Smooth muscle cell (in vitro differentiated cells): ENCODE measurements around the gene OPRL1. TPM values are rescaled to one million over a fixed set of nuclear protein-coding genes. Genes with fewer than 3 reads are reported as not detected.

Source experiments
- DNase-seq: peaks from one replicate; lab custom pipeline; 2025; ENCODE audit not compliant: unreplicated experiment; lab: John Stamatoyannopoulos, UW
- H2AFZ ChIP-seq: fragments of 200-600 bp; sonication (generic); 2 replicates; pipeline ENCODE4 v1.6.0; 2016; ENCODE audit warnings: antibody characterized with exemption, low read depth, mild to moderate bottlenecking
- H3F3A ChIP-seq: fragments of 200-600 bp; sonication (generic); 2 replicates; pipeline ENCODE4 v1.6.0; 2017; ENCODE audit warnings: antibody characterized with exemption, low read depth
- H3K27ac ChIP-seq: fragments of 200-600 bp; sonication (generic); 2 replicates; pipeline ENCODE4 v1.5.1; 2016; ENCODE audit warnings: low read depth, mild to moderate bottlenecking
- H3K27me3 ChIP-seq: fragments of 200-600 bp; sonication (generic); 2 replicates; pipeline ENCODE4 v1.6.1; 2016; ENCODE audit warnings: low read depth, mild to moderate bottlenecking
- H3K36me3 ChIP-seq: fragments of 200-600 bp; sonication (generic); 2 replicates; pipeline ENCODE4 v1.5.1; 2016; ENCODE audit warnings: low read depth
- H3K4me1 ChIP-seq: fragments of 200-600 bp; sonication (generic); 2 replicates; pipeline ENCODE4 v1.5.1; 2016; ENCODE audit warnings: low read depth
- H3K4me2 ChIP-seq: fragments of 200-600 bp; sonication (generic); 2 replicates; pipeline ENCODE4 v1.6.0; 2016; ENCODE audit warnings: mild to moderate bottlenecking
- H3K4me3 ChIP-seq: fragments of 200-600 bp; sonication (generic); 2 replicates; pipeline ENCODE4 v1.5.1; 2016; ENCODE audit warnings: mild to moderate bottlenecking
- H3K79me2 ChIP-seq: fragments of 200-600 bp; sonication (generic); 2 replicates; pipeline ENCODE4 v1.6.0; 2016; ENCODE audit warnings: low read depth, mild to moderate bottlenecking
- H3K9ac ChIP-seq: fragments of 200-600 bp; sonication (generic); 2 replicates; pipeline ENCODE4 v1.6.0; 2016; ENCODE audit warnings: low read depth
- H3K9me3 ChIP-seq: fragments of 200-600 bp; sonication (generic); replicated peaks from 2 replicates; pipeline ENCODE4 v1.5.1; 2016; ENCODE audit warnings: low read depth
- H4K20me1 ChIP-seq: fragments of 200-600 bp; sonication (generic); 2 replicates; pipeline ENCODE4 v1.6.0; 2016; ENCODE audit warnings: low read depth
- CTCF ChIP-seq: fragments of 200-600 bp; sonication (generic); IDR thresholded peaks from 2 replicates; pipeline ENCODE4 v1.5.1; 2017; ENCODE audit warnings: borderline replicate concordance, mild to moderate bottlenecking, antibody characterized with exemption; ENCODE audit not compliant: insufficient read depth, poor library complexity, severe bottlenecking
- WGBS: methylation state at CpG from one replicate; pipeline ENCODE4 v1.1.7; 2016; ENCODE audit warnings: low lambda C conversion rate; 5-methylcytosine and 5-hydroxymethylcytosine counted together
- polyA plus RNA-seq: library from polyadenylated mRNA; unstranded; fragments of >200 nt; fragmentation: Nextera tagmentation; extraction: Ambion mirVana; gene quantifications from 2 replicates; pipeline ENCODE4 v1.2.1, GENCODE V29; 2016
- total RNA-seq: library from RNA; depleted of rRNA; stranded (reverse); fragments of >200 nt; gene quantifications from 2 replicates; pipeline ENCODE4 v1.2.3, GENCODE V29; 2014

OPRL1 gene
- total and polyA plus RNA-seq, 2 experiments from 2014 or later = 3.1 to 6.4 TPM

GRCh38 chr20:64111841-64112641 lies 32.2 kb downstream of the OPRL1 start:
- H2AFZ ChIP-seq = no peak overlapping the region
- no peak for DNase-seq
- 64% methylated on average over 16 of the region's 19 CpGs for WGBS
- H3K9me3 ChIP-seq = no peaks in the 10 kb centered on the region
- no peak overlapping the region for H3K27ac ChIP-seq
- H3K9ac ChIP-seq = no peak overlapping the region
- TF ChIP-seq CTCF = no peak
- no peaks in the 10 kb centered on the region for H3K36me3 ChIP-seq
- H3K4me1 ChIP-seq = no peaks in the 10 kb centered on the region
- H4K20me1 ChIP-seq = no peaks in the 10 kb centered on the region
- H3K27me3 ChIP-seq = no peaks in the 10 kb centered on the region
- no peak overlapping the region for H3K4me2 ChIP-seq
- H3F3A ChIP-seq = no peaks in the 10 kb centered on the region
- no peak overlapping the region for H3K4me3 ChIP-seq
- H3K79me2 ChIP-seq = no peaks in the 10 kb centered on the region

GRCh38 chr20:64112691-64113443 lies 33.0 kb downstream of the OPRL1 start:
- no peaks in the 10 kb centered on the region for H3K27me3 ChIP-seq
- H3K4me2 ChIP-seq = no peak overlapping the region
- H3K4me1 ChIP-seq = no peaks in the 10 kb centered on the region
- H3F3A ChIP-seq = no peaks in the 10 kb centered on the region
- H3K9ac ChIP-seq = no peak overlapping the region
- no peak overlapping the region for H3K4me3 ChIP-seq
- no peak overlapping the region for H2AFZ ChIP-seq
- H3K36me3 ChIP-seq = no peaks in the 10 kb centered on the region
- no peak overlapping the region for H3K27ac ChIP-seq
- no peaks in the 10 kb centered on the region for H4K20me1 ChIP-seq
- whole genome bisulfite sequencing = 91% methylated on average over 18 of the region's 18 CpGs
- no peaks in the 10 kb centered on the region for H3K79me2 ChIP-seq
- no peaks in the 10 kb centered on the region for H3K9me3 ChIP-seq
- no peak for DNase-seq
- no peak for TF ChIP-seq CTCF

GRCh38 chr20:64113444-64113775 lies 33.5 kb downstream of the OPRL1 start:
- Histone ChIP-seq H4K20me1 (no peaks in the 10 kb centered on the region), H3K27me3 (no peaks in the 10 kb centered on the region), H3K4me2 (no peak overlapping the region), H3K4me3 (no peak overlapping the region), H3K79me2 (no peaks in the 10 kb centered on the region), H2AFZ (no peak overlapping the region), H3K4me1 (no peaks in the 10 kb centered on the region), H3K36me3 (no peaks in the 10 kb centered on the region), H3K27ac (no peak overlapping the region), H3K9me3 (no peaks in the 10 kb centered on the region), H3F3A (no peaks in the 10 kb centered on the region), H3K9ac (no peak overlapping the region)
- no peak for DNase-seq
- WGBS = 91% methylated on average over 6 of the region's 6 CpGs
- no peak for TF ChIP-seq CTCF
